GM19035 (cell line): ENCODE measurements around the gene TTBK2.

Experiments used
- ATAC-seq: cut with Tn5 transposase; IDR thresholded peaks from one replicate; pipeline ENCODE4 v1.9.1; 2021; ENCODE audit not compliant: unreplicated experiment

Gene TTBK2

DNA sequence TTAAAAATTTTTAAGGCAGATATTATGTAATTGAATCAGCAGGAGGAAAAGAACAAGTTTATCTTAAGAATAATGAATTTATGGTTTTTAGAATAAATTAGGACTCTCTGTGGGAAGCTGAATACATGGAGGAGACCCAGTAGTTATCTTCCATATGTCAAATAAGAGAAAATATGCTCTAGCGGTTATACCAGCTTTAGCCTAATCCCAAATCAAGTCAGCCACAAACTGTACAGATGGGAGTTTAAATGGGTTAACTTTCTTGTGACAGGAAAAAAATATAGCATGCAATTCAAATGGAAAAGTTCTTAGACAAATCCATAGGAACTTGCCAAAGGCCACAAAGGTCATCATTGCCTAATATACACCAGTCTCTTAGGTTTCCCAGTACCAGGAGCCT, 84.3 kb downstream of the TTBK2 start:
- ATAC-seq: no peak

DNA sequence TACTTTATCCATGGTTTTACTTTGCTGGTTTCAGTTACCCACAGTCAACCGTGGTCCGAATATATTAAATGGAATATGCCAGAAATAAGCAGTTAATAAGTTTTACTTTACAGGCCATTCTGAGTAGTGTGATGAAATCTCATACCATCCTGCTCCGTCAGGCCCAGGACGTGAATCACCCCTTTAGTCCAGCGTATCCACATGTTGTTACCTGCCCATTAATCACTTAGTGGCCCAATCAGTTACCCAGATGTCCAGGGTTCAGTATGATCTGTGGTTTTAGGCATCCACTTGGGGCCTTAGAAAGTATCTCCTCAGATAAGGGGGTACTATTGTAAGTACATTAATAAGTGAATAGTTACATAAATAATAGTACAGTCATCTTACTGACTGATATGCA, 88.0 kb downstream of the TTBK2 start:
- ATAC-seq: no peak

DNA sequence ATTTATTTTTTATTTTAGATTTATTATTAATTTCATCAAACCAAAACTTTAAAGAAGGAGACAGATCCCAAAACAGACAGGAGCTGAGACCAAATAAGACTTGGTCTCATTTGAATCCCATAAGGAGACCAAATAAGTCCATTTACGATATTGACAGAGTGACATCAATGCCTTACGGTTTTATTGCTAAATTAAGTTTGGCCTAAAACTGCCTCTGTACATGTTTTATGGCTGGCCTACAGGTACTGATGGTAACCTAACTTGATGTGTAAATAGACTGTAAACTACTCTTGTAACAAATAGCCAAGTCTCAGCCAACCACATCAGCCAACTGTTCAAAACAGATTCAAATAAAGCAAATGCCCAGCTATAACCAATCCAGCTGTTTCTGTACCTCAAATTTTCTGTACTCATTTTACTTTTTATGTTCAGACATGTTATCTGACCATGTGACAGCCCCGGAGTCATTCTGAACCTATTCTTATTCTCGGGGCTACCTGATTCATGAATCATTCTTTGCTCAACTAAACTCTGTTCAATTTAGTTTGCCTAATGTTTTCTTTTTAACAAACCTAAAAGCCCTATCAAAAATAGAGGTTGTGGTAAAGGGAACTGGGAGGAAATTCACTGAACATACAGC, 94.2 kb downstream of the TTBK2 start:
- ATAC-seq: no peak

DNA sequence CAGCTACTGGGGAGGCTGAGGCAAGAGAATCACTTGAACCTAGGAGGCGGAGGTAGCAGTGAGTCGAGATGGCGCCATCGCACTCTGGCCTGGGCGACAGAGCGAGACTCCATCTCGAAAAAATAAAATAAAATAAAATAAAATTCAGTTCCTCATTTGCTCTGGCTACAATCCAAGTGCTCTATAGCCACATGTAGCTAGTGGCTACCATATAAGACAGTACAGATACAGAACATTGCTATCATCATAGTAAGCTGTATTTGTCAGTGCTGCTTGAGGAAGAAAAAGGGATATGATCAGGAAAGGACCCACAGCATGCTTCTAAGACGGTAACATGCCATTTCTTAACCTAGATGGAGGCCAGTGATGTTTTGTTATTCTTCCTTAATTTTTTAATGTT, 95.0 kb downstream of the TTBK2 start:
- ATAC-seq: no peak

DNA sequence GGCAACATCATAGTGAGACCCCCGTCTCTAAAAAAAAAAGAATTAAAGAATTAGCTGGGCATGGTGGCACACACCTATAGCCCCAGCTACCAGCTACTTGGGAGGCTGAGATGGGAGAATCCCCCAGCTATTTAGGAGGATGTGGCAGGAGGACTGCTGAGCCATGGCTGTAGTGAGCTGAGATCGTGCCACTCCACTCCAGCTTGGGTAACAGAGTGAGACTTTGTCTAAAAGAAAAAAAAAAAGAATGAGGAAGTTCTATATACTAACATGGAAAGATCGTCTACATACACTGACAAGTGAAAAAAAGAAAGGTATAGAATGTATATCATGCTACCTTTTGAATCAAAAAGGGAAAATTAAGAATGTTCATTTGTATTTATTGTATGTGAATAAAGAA, 99.8 kb downstream of the TTBK2 start:
- ATAC-seq: no peak

DNA sequence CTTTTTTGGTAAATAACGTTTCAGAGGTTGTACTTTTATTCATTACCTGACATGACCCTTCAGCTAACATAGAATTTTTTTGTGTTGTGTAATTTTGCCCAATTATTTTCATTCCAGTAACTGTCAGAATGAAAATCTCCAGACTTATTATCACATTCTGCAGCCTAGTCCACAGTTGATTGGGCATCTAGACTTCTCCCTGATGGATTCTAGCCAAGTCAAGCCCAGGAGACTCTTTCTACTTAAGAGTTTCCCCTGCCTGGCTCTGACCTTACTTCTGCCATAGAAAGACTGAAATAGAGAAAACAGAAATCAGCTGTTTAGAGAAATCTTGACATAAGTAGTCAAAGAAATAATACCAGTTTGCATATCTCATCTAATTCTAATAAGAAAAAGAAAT, 100.8 kb downstream of the TTBK2 start:
- ATAC-seq: no peak

DNA sequence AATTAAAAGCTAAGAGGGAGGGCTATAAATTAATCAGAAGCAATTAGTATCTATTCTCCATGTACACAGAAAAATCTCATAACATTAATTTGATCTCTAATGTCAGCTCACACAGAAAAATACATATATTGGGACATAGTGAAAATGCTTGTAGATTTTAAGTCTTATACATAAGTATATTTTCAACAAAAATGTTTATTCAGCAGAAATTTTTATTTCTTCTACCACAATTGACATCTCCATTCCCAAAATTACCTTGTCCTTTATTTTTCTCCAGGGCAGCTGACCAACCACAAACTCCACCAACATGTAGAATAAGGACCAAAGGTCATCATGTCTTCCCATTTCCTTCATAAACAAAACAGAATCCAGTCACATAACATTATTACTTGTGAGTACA, 109.1 kb downstream of the TTBK2 start:
- no peak for ATAC-seq

DNA sequence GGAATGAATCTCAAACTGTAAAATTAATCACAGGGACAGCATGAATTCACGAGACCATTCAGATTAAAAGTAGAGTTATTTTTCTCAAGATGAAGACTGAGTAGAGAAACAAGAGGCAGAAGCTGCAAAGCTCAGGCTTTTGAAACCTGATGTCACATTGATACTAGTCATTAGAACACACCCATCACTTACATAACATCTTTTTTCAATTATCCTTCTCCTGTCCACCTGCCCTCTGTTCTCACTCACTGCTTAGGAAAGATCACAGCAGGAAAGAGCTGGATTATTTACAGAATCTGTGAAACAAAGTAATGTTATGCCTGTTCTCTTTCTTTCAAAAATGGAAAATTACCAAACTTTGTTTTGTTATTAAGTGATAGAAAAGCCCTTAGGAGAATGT, 111.7 kb downstream of the TTBK2 start:
- no peak for ATAC-seq

DNA sequence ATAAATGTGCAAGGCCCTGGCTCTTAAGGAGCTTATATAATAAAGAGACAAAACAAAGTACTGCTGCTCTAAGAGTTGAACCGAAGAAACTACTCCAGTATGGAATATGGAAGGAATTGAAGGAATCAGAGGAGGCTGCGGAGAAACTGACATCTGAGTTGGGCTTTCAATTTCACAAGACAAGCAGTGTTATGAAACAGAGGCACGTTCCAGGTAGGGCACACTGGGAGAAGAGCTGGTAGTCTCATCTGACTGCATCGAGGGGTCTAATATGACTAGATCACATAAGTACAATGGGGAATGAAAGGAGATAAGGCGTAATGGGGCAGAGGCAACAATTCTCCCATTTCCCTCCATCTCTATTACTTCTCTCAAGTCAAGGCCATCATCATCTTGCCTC, 115.3 kb downstream of the TTBK2 start:
- ATAC-seq: no peak

DNA sequence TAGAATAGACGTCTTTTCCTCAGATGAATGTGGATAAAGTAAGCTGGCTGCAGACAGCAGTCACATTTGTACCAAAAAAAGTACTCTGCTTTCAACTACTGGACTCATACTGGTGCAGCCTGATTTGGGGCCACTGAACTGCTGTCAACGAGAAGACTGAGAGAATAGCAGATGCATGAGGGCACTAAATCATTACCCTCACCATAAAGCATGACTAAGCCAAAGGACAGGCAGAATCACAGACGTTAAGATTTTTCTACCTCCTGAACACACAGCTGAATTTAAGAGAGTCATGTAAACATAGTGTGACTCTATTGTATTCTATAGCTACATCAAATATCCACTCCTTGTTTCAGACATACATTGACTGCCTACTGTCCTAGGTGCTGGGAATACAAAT, 115.8 kb downstream of the TTBK2 start:
- no peak for ATAC-seq

DNA sequence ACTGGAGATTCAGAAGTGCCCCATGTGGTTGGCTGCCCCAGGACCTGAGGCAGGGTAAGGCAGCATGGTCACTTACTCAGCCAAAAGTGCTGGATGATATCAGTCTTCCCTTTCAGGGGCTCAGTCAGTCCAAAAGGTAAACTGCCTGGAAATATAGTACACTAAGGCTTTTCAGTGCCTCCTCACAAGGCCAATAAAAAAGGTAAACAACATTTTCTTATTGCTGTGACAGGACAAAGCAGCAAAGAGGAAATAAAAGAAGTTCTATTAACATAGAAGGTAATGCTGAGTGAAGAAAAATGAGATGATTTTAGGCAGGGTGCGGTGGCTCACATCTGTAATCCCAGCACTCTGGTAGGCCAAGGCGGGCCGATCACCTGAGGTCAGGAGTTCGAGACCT, 117.1 kb downstream of the TTBK2 start:
- ATAC-seq: no peak

DNA sequence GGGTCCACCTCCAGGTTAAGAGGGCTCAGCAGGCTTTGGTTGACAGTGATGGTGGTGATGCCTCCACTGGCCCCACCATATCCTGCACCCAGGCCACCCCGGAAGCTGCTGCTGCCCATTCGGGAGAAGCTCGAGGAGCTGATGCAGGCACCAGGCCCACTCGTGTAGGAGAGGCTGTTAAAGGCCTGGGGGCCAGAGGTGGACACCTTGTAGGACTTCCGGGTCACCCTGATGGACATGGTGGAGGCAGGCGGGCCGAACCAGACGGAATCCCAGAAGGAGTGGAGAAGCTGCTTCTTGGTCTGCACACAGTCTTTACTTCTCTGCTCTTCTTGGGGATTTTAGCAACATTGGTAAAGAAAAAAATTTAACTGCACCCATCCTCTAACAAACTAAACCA, 118.4 kb downstream of the TTBK2 start:
- no peak for ATAC-seq

DNA sequence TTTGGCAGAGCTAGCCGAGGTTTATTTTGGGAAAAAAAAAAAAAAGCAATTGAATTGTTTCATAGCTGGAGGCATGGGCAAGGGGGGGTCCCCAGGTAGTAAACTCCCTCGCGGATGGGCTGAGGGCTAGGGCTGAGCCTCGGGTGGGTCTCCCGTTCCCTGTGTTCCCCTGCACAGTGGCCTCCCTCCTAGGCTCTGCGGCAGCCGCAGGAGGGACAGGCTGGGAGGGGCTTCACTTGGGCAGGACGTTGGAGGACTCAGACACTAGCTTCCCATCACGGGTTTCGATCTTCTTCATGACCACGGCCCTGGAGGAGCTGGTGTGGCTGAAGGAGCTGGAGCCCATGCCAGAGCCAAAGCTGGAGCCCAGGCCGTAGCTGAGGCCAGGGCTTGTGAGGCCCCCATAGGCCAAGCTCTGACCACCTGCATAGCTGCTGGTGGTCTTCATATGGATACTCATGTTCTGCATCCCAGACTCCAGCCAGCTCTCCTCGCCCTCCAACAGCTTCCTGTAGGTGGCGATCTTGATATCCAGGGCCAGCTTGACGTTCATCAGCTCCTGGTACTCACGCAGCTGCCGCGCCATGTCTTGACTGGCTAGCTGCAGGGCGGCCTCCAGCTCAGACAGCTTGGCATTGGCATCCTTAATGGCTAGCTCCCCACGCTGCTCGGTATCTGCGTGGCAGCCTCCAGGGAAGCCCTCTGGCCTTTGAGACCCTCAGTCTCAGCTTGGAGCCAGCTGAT, 119.7 kb downstream of the TTBK2 start:
- ATAC-seq: no peak

DNA sequence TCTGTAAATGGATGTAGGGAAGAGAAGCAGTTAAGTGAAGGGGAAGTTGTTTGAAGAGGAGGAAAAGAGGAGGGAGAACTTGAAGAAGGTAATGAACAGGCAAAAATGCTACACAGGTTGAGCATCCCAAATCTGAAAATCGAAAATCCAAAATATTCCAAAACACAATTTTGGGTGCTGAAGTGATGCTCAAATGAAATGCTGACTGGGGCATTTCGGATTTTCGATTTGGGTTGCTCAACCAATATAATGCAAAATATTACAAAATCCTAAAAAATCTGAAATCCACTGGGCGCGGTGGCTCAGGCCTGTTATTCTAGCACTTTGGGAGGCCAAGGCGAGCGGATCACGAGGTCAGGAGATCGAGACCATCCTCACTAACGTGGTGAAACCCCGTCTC, 121.8 kb downstream of the TTBK2 start:
- no peak for ATAC-seq

DNA sequence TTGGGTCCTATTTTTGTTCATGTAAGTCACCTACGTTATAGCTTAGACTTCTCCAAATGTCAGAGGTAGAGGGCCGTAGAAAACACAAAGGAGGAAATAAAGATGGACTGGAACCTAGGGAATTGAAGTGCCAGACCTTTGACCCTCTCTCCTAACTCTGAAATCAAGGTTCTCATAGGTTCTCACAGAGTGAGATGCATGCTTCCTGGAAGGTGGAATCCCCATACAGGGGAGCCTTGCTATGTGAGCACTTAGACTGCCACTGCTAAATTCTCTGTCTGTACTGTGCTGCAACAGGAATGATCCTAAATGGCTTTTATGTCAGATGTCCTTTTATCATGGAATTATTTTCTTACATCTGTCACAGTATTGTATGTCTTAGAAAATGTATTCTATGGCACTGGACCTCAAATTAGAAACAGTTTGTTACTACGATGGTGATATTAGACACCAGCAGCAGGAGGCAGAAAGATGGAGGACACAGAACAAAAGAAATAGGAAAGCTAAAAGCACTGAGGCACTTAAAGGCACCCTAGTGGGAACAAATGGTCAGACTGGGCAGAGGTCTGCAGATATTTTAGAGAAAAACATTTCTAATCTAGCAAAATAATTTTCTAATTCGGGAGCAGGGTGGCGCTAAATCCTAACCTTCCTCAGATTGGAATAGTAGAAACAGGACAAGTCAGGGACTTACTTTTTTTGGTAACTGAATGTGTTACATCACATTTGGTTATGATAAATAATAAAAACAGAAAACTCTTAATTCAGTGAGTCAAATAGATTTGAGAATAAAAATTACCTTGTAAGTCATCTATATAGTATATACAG, 123.4 kb downstream of the TTBK2 start:
- no peak for ATAC-seq

DNA sequence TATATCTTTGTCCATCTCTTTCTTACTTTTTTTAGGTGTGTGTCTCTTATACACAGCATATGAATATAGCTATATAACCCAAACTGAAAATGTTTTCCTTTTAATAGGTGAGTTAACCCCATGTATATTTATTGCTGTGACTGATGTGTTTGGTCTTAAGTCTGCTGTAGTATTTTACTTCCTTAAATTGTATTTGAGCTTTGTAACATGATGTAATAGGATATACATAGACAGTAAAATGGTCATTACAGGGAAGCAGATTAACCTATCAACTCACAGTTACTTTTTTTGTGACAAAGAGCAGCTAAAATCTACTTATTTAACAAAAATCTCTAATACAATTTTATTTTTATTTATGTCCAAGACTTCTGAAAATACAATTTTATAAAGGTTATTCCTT, 131.9 kb downstream of the TTBK2 start:
- no peak for ATAC-seq

DNA sequence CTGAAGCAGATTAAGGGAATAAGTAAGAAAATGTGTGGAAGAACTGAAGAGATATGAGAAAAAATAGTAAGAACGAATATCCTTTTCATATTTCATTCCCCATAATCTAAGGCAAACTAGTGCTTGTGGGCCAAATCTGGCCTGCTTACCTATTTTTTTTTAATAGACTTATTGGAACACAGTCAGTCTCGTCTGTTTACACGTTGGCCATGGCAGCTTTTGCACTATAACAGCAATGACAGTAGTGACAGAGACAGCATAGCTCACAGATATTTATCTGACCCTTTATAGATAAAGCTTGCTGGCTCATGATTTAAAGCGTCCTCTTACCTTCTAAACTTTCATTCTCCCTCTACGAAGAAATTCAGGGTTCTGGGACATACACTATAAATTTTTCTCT, 133.6 kb downstream of the TTBK2 start:
- ATAC-seq: no peak

DNA sequence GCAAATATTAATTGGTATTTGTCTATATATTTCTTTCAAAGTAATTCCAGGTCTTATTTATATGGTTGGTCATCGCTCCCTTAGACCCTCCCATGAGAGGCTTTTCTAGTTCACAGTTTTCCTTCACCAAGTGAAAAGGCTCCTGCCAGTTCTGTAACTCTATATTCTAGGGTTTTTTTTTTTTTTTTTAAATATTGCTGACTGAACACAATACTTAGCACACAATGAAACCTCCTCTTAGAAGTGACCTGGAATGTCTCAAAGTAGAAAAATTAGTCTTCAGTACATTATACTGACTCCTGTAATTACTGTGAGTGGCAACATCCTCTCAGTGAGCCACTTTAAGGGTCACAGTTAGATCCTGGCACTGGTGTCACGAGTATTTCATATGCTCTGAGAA, 135.0 kb downstream of the TTBK2 start:
- no peak for ATAC-seq

DNA sequence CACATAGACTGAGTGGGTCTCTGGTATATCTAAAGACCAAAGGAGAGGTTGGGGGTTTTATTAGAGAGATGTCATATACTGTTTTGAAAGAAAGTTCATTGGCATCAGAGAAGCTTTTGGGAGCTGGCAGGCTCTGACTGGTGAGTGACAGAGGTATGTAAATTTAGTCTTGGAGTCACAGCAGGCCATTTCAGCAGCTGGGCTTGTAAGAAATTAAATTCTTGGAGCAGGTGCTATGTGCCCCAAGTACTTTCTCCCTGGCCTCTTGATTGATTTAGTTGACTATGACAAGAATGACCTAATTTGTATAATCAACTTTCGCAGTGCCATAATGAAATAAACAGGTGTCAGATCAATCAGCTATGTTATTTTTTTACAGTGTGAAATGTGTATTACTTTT, 135.9 kb downstream of the TTBK2 start:
- no peak for ATAC-seq

DNA sequence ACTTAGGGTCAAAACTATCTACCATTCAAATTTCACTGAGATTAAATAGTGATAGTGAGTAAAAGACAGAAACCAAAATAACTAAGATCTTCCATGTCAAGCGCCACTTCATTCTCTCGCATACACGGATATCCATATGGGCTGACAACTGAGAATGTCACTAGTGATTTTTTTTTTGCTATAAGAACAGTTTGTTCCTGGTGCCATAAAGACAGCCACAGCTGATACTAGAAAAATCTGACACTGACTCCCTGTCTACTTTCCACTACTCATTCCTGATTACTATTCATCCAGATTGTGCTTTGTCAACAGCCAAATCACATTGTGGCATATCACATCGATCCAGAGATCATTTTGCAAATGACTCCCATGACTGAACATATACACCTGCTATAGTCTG, 137.9 kb downstream of the TTBK2 start:
- ATAC-seq: no peak

DNA sequence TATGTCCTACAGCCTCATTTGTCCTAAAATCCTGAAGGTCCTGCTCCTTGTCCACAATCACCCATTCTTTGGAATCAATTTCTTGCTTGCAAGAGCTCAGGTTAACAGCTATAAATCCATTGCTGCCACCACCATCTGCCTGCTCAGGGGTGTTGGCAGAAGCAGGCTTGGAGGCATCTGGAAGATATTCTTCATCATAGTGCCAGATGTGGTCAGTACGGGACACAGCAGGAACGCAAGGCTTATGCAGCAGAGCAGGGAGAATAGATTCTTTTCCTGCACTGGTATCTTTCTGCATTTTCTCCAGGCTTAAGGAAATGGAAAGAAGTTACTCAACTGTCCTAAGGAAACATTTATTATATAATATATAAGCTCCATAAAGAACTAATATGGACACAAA, 145.2 kb downstream of the TTBK2 start:
- ATAC-seq: no peak

DNA sequence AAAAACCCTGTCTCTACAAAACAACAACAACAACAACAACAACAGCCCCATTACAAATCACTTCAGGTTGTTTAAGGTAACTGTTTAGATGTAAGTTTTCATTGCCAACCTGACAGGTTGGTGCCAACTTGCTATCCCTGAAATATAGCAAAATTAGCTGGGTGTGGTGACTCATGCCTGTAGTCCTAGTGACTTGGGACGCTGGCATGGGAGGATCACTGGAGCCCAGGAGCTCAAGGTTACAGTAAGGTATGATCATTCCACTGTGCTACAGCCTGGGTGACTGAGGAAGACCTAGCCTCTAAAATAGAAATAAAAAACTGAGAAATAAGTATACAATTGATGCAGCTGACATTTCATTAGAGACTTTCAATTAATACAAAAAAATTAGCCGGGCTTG, 147.7 kb downstream of the TTBK2 start:
- no peak for ATAC-seq
